ENCODE results near the gene PDLIM5. TPM values are rescaled to one million over a fixed set of nuclear protein-coding genes. Genes with fewer than 3 reads are reported as not detected.

The PDLIM5 gene
- total RNA-seq, 1 experiment from 2014 or later: 58.0 TPM

GRCh38 chr4:94640151-94640550 is 188.4 kb downstream of the PDLIM5 start:
- Histone ChIP-seq H2BK12ac (ENCODE audit: insufficient read length, low read depth, low read length) (no peak overlapping the region), H3K23ac (ENCODE audit: insufficient read length, low read depth, low read length) (no peak overlapping the region), H3K9ac (ENCODE audit: extremely low read depth, insufficient read length, low read length) (no peak overlapping the region), H3K27me3 (ENCODE audit: insufficient read depth, low read length) (no peaks in the 10 kb centered on the region), H2BK15ac (ENCODE audit: low read depth, low read length) (no peak overlapping the region), H2AK5ac (ENCODE audit: insufficient read length, low read length) (no peak overlapping the region), H3T11ph (ENCODE audit: low read length) (no peak overlapping the region), H3K4me1 (ENCODE audit: insufficient read depth, low read length) (no peaks in the 10 kb centered on the region), H3K79me1 (ENCODE audit: insufficient read depth, low read depth, low read length, poor library complexity, severe bottlenecking) (no peaks in the 10 kb centered on the region), H3K14ac (ENCODE audit: insufficient read depth, low read length) (no peak overlapping the region), H4K20me1 (ENCODE audit: control insufficient read depth, insufficient read depth, insufficient read length) (no peaks in the 10 kb centered on the region), H2BK5ac (ENCODE audit: insufficient read length, low read length) (no peak overlapping the region), H2BK20ac (ENCODE audit: low read depth, low read length, poor library complexity, severe bottlenecking) (no peak overlapping the region), H3K18ac (ENCODE audit: insufficient read length, low read depth, low read length) (no peak overlapping the region), H3K56ac (ENCODE audit: insufficient read length, low read depth, low read length) (no peak overlapping the region), H2AFZ (ENCODE audit: low read length) (no peak overlapping the region), H4K91ac (ENCODE audit: insufficient read length, low read depth, low read length) (no peak overlapping the region), H3K9me3 (ENCODE audit: control insufficient read depth, low read depth, low read length) (no peaks in the 10 kb centered on the region), H3K23me2 (ENCODE audit: insufficient read length, low read depth, low read length, poor library complexity, severe bottlenecking) (no peaks in the 10 kb centered on the region), H3K4me2 (ENCODE audit: insufficient read depth, insufficient read length, low read length) (no peak overlapping the region), H4K5ac (ENCODE audit: insufficient read length, low read depth, low read length) (no peak overlapping the region), H3K27ac (ENCODE audit: insufficient read length, low read depth, low read length) (no peak overlapping the region), H3K4ac (ENCODE audit: low read depth, low read length) (no peak overlapping the region), H4K8ac (replicated peaks; ENCODE audit: insufficient read length, low read depth, low read length) (no peak overlapping the region), H3K79me2 (ENCODE audit: insufficient read depth, low read length) (no peaks in the 10 kb centered on the region), H2BK120ac (ENCODE audit: low read depth, low read length, poor library complexity, severe bottlenecking) (no peak overlapping the region)
- no CpG with 5 or more reads among the region's 4 CpGs for WGBS (ENCODE audit: extremely low coverage, insufficient read length, low lambda C conversion rate)
- Mint-ChIP-seq H3K4me1 (no peaks in the 10 kb centered on the region), H3K36me3 (ENCODE audit: insufficient read depth in 1 of 3, low read depth in 3 of 3) (no peaks in the 10 kb centered on the region), H3K27ac (peak overlapping the region in 1 of 3 experiments; percentile 60; a peak in 1 of 7 replicates), H3K27me3 (ENCODE audit: low read depth) (no peaks in the 10 kb centered on the region), H3K9me3 (no peaks in the 10 kb centered on the region), H3K4me3 (no peak overlapping the region)
- no peak for DNase-seq
- no peak for TF ChIP-seq CTCF (conservative IDR thresholded peaks at IDR 0.05)

Data from H9 (cell line).